ENCODE measurements around the gene FMO2.

Gene FMO2

GRCh38 chr1:171180670-171181069 lies 4.4 kb upstream of the FMO2 start:
- no peak for TF ChIP-seq ZFP30 (CRISPR knock-in tag; IDR thresholded peaks at IDR 0.05)
- no peak for TF ChIP-seq POU6F1 (CRISPR knock-in tag; IDR thresholded peaks at IDR 0.05; ENCODE audit: borderline replicate concordance, low read depth)
- TF ChIP-seq ARNTL (CRISPR knock-in tag; IDR thresholded peaks at IDR 0.05; ENCODE audit: borderline replicate concordance, low read depth) = no peak
- no peak for TF ChIP-seq CREB5 (CRISPR knock-in tag; IDR thresholded peaks at IDR 0.05; ENCODE audit: low read depth)
- TF ChIP-seq TOX (CRISPR knock-in tag; IDR thresholded peaks at IDR 0.05; ENCODE audit: borderline replicate concordance) = no peak
- no peak; the same call in 2 of the 3 replicates for ATAC-seq

- peak; percentile 97 for ATAC-seq
Observed at GRCh38 chr1:171188388-171189266, 3.5 kb downstream of the FMO2 start.

GRCh38 chr1:171191992-171192391 lies 6.9 kb downstream of the FMO2 start:
- TF ChIP-seq ARNTL (CRISPR knock-in tag; IDR thresholded peaks at IDR 0.05; ENCODE audit: borderline replicate concordance, low read depth) (no peak), CREB5 (CRISPR knock-in tag; IDR thresholded peaks at IDR 0.05; ENCODE audit: low read depth) (no peak), TCF4 (CRISPR knock-in tag; IDR thresholded peaks at IDR 0.05; ENCODE audit: borderline replicate concordance) (no peak), TSHZ2 (CRISPR knock-in tag; IDR thresholded peaks at IDR 0.05) (no peak), ZNF8 (CRISPR knock-in tag; IDR thresholded peaks at IDR 0.05) (no peak), ESRRG (CRISPR knock-in tag; IDR thresholded peaks at IDR 0.05) (no peak), RARB (CRISPR knock-in tag; IDR thresholded peaks at IDR 0.05) (no peak), TOX (CRISPR knock-in tag; IDR thresholded peaks at IDR 0.05; ENCODE audit: borderline replicate concordance) (no peak), CSDC2 (CRISPR knock-in tag; IDR thresholded peaks at IDR 0.05) (no peak), CSRNP3 (CRISPR knock-in tag; IDR thresholded peaks at IDR 0.05) (no peak), ZFP3 (CRISPR knock-in tag; IDR thresholded peaks at IDR 0.05) (no peak), GLIS3 (CRISPR knock-in tag; IDR thresholded peaks at IDR 0.05) (no peak), ZC3H10 (CRISPR knock-in tag; IDR thresholded peaks at IDR 0.05) (no peak)
- no peak for ATAC-seq

More at GRCh38 chr1:171188388-171189266, 3.5 kb downstream of the FMO2 start:
- TF ChIP-seq TCF4 (CRISPR knock-in tag; IDR thresholded peaks at IDR 0.05; ENCODE audit: borderline replicate concordance) (no peak), PPARA (CRISPR knock-in tag; IDR thresholded peaks at IDR 0.05; ENCODE audit: borderline replicate concordance) (no peak), ESRRG (CRISPR knock-in tag; IDR thresholded peaks at IDR 0.05) (no peak), ZNF70 (CRISPR knock-in tag; IDR thresholded peaks at IDR 0.05) (no peak)

GRCh38 chr1:171195767-171196166 lies 10.7 kb downstream of the FMO2 start:
- no peak for ATAC-seq
- TF ChIP-seq CREB5 (CRISPR knock-in tag; IDR thresholded peaks at IDR 0.05; ENCODE audit: low read depth) (no peak), ZFP30 (CRISPR knock-in tag; IDR thresholded peaks at IDR 0.05) (no peak), PATZ1 (CRISPR knock-in tag; IDR thresholded peaks at IDR 0.05; ENCODE audit: borderline replicate concordance) (no peak)

Measured in SK-N-SH treated with all-trans-retinoic acid at 6 μM for 48 hours (cell line).